K562 (cell line): ENCODE measurements around the gene EAF1. TPM values are rescaled to one million over a fixed set of nuclear protein-coding genes. Genes with fewer than 3 reads are reported as not detected.
A peak's percentile ranks its signal among the peaks of the same experiment; 100 is the strongest.

Experiments used
- BACH1 ChIP-seq: fragments of 200-800 bp; sonication (Bioruptor generic); IDR thresholded peaks from 2 replicates; pipeline ENCODE4 v1.6.1; 2016; ENCODE audit warnings: missing genetic modification characterization, missing compliant biosample characterization
- CBX2 ChIP-seq: fragments of 200-600 bp; sonication (generic); IDR thresholded peaks from one replicate; pipeline ENCODE4 v1.6.1; 2012; ENCODE audit warnings: mild to moderate bottlenecking, low read length, inconsistent platforms; ENCODE audit not compliant: insufficient read depth, poor library complexity, severe bottlenecking
- CLOCK ChIP-seq: fragments of 250-450 bp; sonication (Bioruptor Pico); IDR thresholded peaks from 2 replicates; pipeline ENCODE4 v1.4.0; 2020; ENCODE audit warnings: mild to moderate bottlenecking, moderate library complexity, borderline replicate concordance
- CREB3L1 ChIP-seq: fragments of 450-650 bp; IDR thresholded peaks from 2 replicates; pipeline ENCODE4 v1.6.1; 2014; ENCODE audit warnings: low read depth, mild to moderate bottlenecking, moderate library complexity, borderline replicate concordance
- CSDE1 ChIP-seq, 2 experiments: fragments of 450-650 bp; IDR thresholded peaks; 2 replicates each; pipeline ENCODE4 v1.6.1; 2016; ENCODE audit warnings: mild to moderate bottlenecking in 1 of 2
- ESRRB ChIP-seq: fragments of 250-450 bp; sonication (Bioruptor Pico); IDR thresholded peaks from 2 replicates; pipeline ENCODE4 v1.5.0; 2020; ENCODE audit warnings: mild to moderate bottlenecking, moderate library complexity, borderline replicate concordance
- FOXO4 ChIP-seq: fragments of 450-650 bp; formaldehyde crosslinking; IDR thresholded peaks from 2 replicates; pipeline ENCODE4 v1.4.0; 2020; ENCODE audit warnings: mild to moderate bottlenecking, moderate library complexity
- HMGXB4 ChIP-seq: sonication (generic); formaldehyde crosslinking; IDR thresholded peaks from 2 replicates; pipeline ENCODE4 v1.8.1; 2023; ENCODE audit warnings: mild to moderate bottlenecking, missing genetic modification reagents
- HNRNPK ChIP-seq: fragments of 200-400 bp; formaldehyde crosslinking; IDR thresholded peaks from one replicate; pipeline ENCODE4 v1.6.1; 2018; ENCODE audit warnings: mild to moderate bottlenecking, low read depth, low read length; ENCODE audit not compliant: poor library complexity, severe bottlenecking
- MNT ChIP-seq, 2 experiments: fragments of 450-650 bp; conservative IDR thresholded peaks; 2 replicates each; pipeline ENCODE4 v1.6.1; 2017; ENCODE audit warnings: mild to moderate bottlenecking in 2 of 2, moderate library complexity in 2 of 2
- MTF1 ChIP-seq: fragments of 250-450 bp; sonication (Bioruptor Pico); IDR thresholded peaks from 2 replicates; pipeline ENCODE4 v1.9.0; 2021; ENCODE audit warnings: moderate library complexity, mild to moderate bottlenecking, inconsistent platforms, borderline replicate concordance
- NR4A1 ChIP-seq, 2 experiments: fragments of 250-450 bp in 1 of 2; fragments of 450-650 bp in 1 of 2; sonication (Bioruptor Pico) in 1 of 2; IDR thresholded peaks; 2 replicates each; pipeline versions ENCODE4 v1.4.0 to v1.6.1; 2016 to 2020; ENCODE audit warnings: mild to moderate bottlenecking in 2 of 2, missing compliant biosample characterization in 1 of 2, missing genetic modification characterization in 1 of 2, moderate library complexity in 1 of 2
- POLR2H ChIP-seq: IDR thresholded peaks from 2 replicates; pipeline ENCODE4 v1.6.1; 2016; ENCODE audit warnings: missing genetic modification characterization, low read depth, mild to moderate bottlenecking, control low read depth, missing compliant biosample characterization, moderate library complexity
- RBFOX2 ChIP-seq: fragments of 200-400 bp; formaldehyde crosslinking; IDR thresholded peaks from 2 replicates; pipeline ENCODE4 v1.6.1; 2017; ENCODE audit warnings: low read depth, mild to moderate bottlenecking, low read length, moderate library complexity
- SNIP1 ChIP-seq: fragments of 450-650 bp; IDR thresholded peaks from 2 replicates; pipeline ENCODE4 v1.7.1; 2017; ENCODE audit warnings: low read depth, mild to moderate bottlenecking
- TCF7 ChIP-seq: sonication (generic); IDR thresholded peaks from 2 replicates; pipeline ENCODE4 v1.6.1; 2016; ENCODE audit warnings: antibody characterized with exemption, borderline replicate concordance
- polyA plus RNA-seq, 8 experiments: library from polyadenylated mRNA; depleted of rRNA in 4 of 8; stranded (reverse) in 5 of 8; unstranded in 3 of 8; fragments of >200 nt; fragmentation: Nextera tagmentation in 2 of 8; fragmentation: Illumina TruSeq in 1 of 8; extraction: Ambion mirVana in 2 of 8; extraction: Trizol in 1 of 8; gene quantifications; 2 replicates each; pipeline versions ENCODE4 v1.2.1 to v1.2.3, GENCODE V29; 2011 to 2014; ENCODE audit warnings: inconsistent platforms in 1 of 8, missing spikeins in 1 of 8
- total RNA-seq, 7 experiments: library from RNA; depleted of rRNA in 6 of 7; stranded (reverse); fragments of >200 nt in 6 of 7; fragmentation: Illumina TruSeq in 2 of 7; extraction: Trizol in 2 of 7; gene quantifications; 2 replicates each; pipeline versions ENCODE4 v1.2.1 to v1.2.3, GENCODE V29; 2011 to 2021; ENCODE audit warnings: low replicate concordance in 1 of 7

The EAF1 gene
- total and polyA plus RNA-seq, 9 of the 15 experiments (the other 6 are each of a cell fraction or from before 2014, with no cell fraction given), result 7.0 to 26.8 (median 20.4) TPM

- TF ChIP-seq CLOCK (CRISPR knock-in tag) (no peak), CBX2 (no peak), ESRRB (no peak), NR4A1 (CRISPR knock-in tag; IDR thresholded peaks at IDR 0.05) (no peak), NR4A1 (tag; IDR thresholded peaks at IDR 0.05) (0 out of 2 replicates have a peak, but pooled peaks have one; percentile 71), SNIP1 (no peak), POLR2H (tag) (no peak), TCF7 (no peak), MTF1 (no peak), HNRNPK (no peak), RBFOX2 (no peak), CSDE1 (IDR thresholded peaks at IDR 0.05) (peak in 1 of 2 experiments; percentile 98; a peak in 2 of 4 replicates), CREB3L1 (peak; percentile 67), FOXO4 (CRISPR knock-in tag) (no peak), BACH1 (tag) (peak; percentile 53), HMGXB4 (CRISPR knock-in tag) (no peak), MNT (conservative IDR thresholded peaks at IDR 0.05) (peak; percentile 81 to 91)
These were observed 49.2 kb upstream of the EAF1 start (continued) for GRCh38 chr3:15377961-15378791.
